Right cardiac atrium (tissue), 5 donors: Measurements from ENCODE around the gene PLSCR5. TPM values are rescaled to one million over a fixed set of nuclear protein-coding genes. Genes with fewer than 3 reads are reported as not detected.

Experiments used
- ATAC-seq, 2 donors: fragments of 200-7000 bp; cut with Tn5 transposase; one replicate each; pipeline versions ENCODE4 v1.8.0 to v1.9.1; 2020; ENCODE audit warnings: moderate library complexity in 2 of 2, mild to moderate bottlenecking in 1 of 2
- DNase-seq, 3 donors: peaks; one replicate each; pipeline ENCODE4 v3.0.0-alpha.2; 2020
- H3K27ac ChIP-seq: one replicate; pipeline ENCODE4 v1.5.1; 2013; ENCODE audit warnings: mild to moderate bottlenecking, low read length, control low read depth, moderate library complexity
- H3K27me3 ChIP-seq: one replicate; pipeline ENCODE4 v1.6.1; 2013; ENCODE audit not compliant: control insufficient read depth, insufficient read depth
- H3K4me1 ChIP-seq: one replicate; pipeline ENCODE4 v1.6.1; 2013; ENCODE audit warnings: low read length; ENCODE audit not compliant: control insufficient read depth, insufficient read depth
- H3K4me3 ChIP-seq: one replicate; pipeline ENCODE4 v1.5.1; 2013; ENCODE audit warnings: low read length, control low read depth
- H3K9me3 ChIP-seq: one replicate; pipeline ENCODE4 v1.6.1; 2013; ENCODE audit warnings: low read length; ENCODE audit not compliant: control insufficient read depth
- WGBS: extraction: QIAGEN DNeasy Blood & Tissue Kit; methylation state at CpG from one replicate; pipeline ENCODE4 v1.1.7; 2013; 5-methylcytosine and 5-hydroxymethylcytosine counted together
- intact Hi-C, 4 donors: fragments of 100-400 bp; cut with DNase I; formaldehyde crosslinking; loops; one replicate each; pipeline versions ENCODE4 v1.11.0 to v1.14.0; 2022 to 2023
- polyA plus RNA-seq: library from polyadenylated mRNA; stranded (reverse); fragments of 200-250 nt; gene quantifications from one replicate; pipeline ENCODE4 v1.2.3, GENCODE V29; 2013
- total RNA-seq, 4 donors: library from RNA; stranded (reverse); fragmentation: NEBNext Ultra II Directional; extraction: Animal tissue kit (Norgen Biotek cat#: 25700); gene quantifications; one replicate each; pipeline ENCODE4 v1.2.1, GENCODE V29; 2021
- donor health status: healthy with polysubstance abuse.
- donor health status: DM: no; HTN: yes; CAD: no.
- donor health status: DM: no; HTN: no; CAD: no.
- donor health status: DM: no; HTN: yes; CAD: no; lungs with severe emphysema.
- donor health status: DM: yes; HTN: yes; CAD: no.

The PLSCR5 gene
- total and polyA plus RNA-seq, 5 donors, result not detected

GRCh38 chr3:146626403-146627122 lies 21.4 kb upstream of the PLSCR5 start:
- Histone ChIP-seq H3K27ac (no peak overlapping the region), H3K9me3 (no peaks in the 10 kb centered on the region), H3K4me3 (no peak overlapping the region), H3K4me1 (no peaks in the 10 kb centered on the region), H3K27me3 (peaks cover 2% of the 10 kb centered on the region)
- 73% methylated on average over 8 of the region's 8 CpGs for WGBS
- DNase-seq (no peak), ATAC-seq (no peak)
- intact Hi-C loops, result no loop called here

GRCh38 chr3:146625186-146625775 lies 20.1 kb upstream of the PLSCR5 start:
- intact Hi-C loops, result no loop called here
- no peaks in the 10 kb centered on the region for H3K9me3 ChIP-seq
- DNase-seq (no peak), ATAC-seq (no peak)
- no peak overlapping the region for H3K4me3 ChIP-seq
- no peak overlapping the region for H3K27ac ChIP-seq
- 80% methylated on average over 3 of the region's 3 CpGs for WGBS
- H3K4me1 ChIP-seq, result no peaks in the 10 kb centered on the region
- H3K27me3 ChIP-seq, result peaks cover 2% of the 10 kb centered on the region

GRCh38 chr3:146621723-146622122 lies 16.6 kb upstream of the PLSCR5 start:
- ATAC-seq, result no peak
- H3K9me3 ChIP-seq, result no peaks in the 10 kb centered on the region
- intact Hi-C loops, result no loop called here

GRCh38 chr3:146612015-146612414 lies 6.9 kb upstream of the PLSCR5 start:
- DNase-seq, result no peak
- H3K27me3 ChIP-seq, result no peaks in the 10 kb centered on the region
- no peaks in the 10 kb centered on the region for H3K4me1 ChIP-seq
- no peak for ATAC-seq
- H3K4me3 ChIP-seq, result no peak overlapping the region
- H3K9me3 ChIP-seq, result no peaks in the 10 kb centered on the region
- WGBS, result 88% methylated on average over 2 of the region's 2 CpGs
- intact Hi-C loops, result no loop called here
- no peak overlapping the region for H3K27ac ChIP-seq

More at GRCh38 chr3:146621723-146622122, 16.6 kb upstream of the PLSCR5 start:
- no peak for DNase-seq
- Histone ChIP-seq H3K4me1 (no peaks in the 10 kb centered on the region), H3K4me3 (no peak overlapping the region), H3K27ac (no peak overlapping the region), H3K27me3 (no peaks in the 10 kb centered on the region)

- no peak for ATAC-seq
- Histone ChIP-seq H3K27me3 (no peaks in the 10 kb centered on the region), H3K4me3 (no peak overlapping the region), H3K9me3 (no peaks in the 10 kb centered on the region), H3K4me1 (no peaks in the 10 kb centered on the region), H3K27ac (no peak overlapping the region)
- 40% methylated on average over 3 of the region's 3 CpGs for WGBS
- intact Hi-C loops, result no loop called here
- no peak for DNase-seq
These were observed 6.0 kb upstream of the PLSCR5 start for GRCh38 chr3:146611096-146611495.

- Histone ChIP-seq H3K4me3 (no peak overlapping the region), H3K27ac (no peak overlapping the region), H3K27me3 (no peaks in the 10 kb centered on the region), H3K9me3 (no peaks in the 10 kb centered on the region), H3K4me1 (no peaks in the 10 kb centered on the region)
- ATAC-seq (no peak), DNase-seq (no peak)
- 73% methylated on average over 3 of the region's 3 CpGs for WGBS
- intact Hi-C loops, result no loop called here
These were observed 6.6 kb downstream of the PLSCR5 start for GRCh38 chr3:146598535-146598934.

- no peaks in the 10 kb centered on the region for H3K27me3 ChIP-seq
- no peaks in the 10 kb centered on the region for H3K9me3 ChIP-seq
- intact Hi-C loops, result no loop called here
- 77% methylated on average over 7 of the region's 7 CpGs for WGBS
- no peak overlapping the region for H3K27ac ChIP-seq
- peak in 1 of 3 donors; percentile 26 for DNase-seq
- no peaks in the 10 kb centered on the region for H3K4me1 ChIP-seq
- no peak for ATAC-seq
- no peak overlapping the region for H3K4me3 ChIP-seq
These were observed 10.2 kb downstream of the PLSCR5 start for GRCh38 chr3:146594843-146595482.

GRCh38 chr3:146593776-146594175 lies 11.4 kb downstream of the PLSCR5 start:
- 53% methylated on average over 3 of the region's 3 CpGs for WGBS
- H3K4me3 ChIP-seq, result no peak overlapping the region

GRCh38 chr3:146590521-146590920 lies 14.6 kb downstream of the PLSCR5 start:
- Histone ChIP-seq H3K4me1 (no peaks in the 10 kb centered on the region), H3K9me3 (no peaks in the 10 kb centered on the region), H3K27ac (no peak overlapping the region), H3K4me3 (no peak overlapping the region), H3K27me3 (no peaks in the 10 kb centered on the region)
- DNase-seq (no peak), ATAC-seq (no peak)
- intact Hi-C loops, result no loop called here
- WGBS, result 55% methylated on average over 2 of the region's 2 CpGs

More at GRCh38 chr3:146593776-146594175, 11.4 kb downstream of the PLSCR5 start:
- Histone ChIP-seq H3K9me3 (no peaks in the 10 kb centered on the region), H3K4me1 (no peaks in the 10 kb centered on the region), H3K27me3 (no peaks in the 10 kb centered on the region), H3K27ac (no peak overlapping the region)
- no peak for ATAC-seq
- DNase-seq, result no peak
- intact Hi-C loops, result no loop called here

GRCh38 chr3:146589899-146590508 lies 15.1 kb downstream of the PLSCR5 start:
- no peaks in the 10 kb centered on the region for H3K9me3 ChIP-seq
- peak in 1 of 3 donors; percentile 55 for DNase-seq
- peak in 1 of 2 donors; percentile 51 for ATAC-seq
- no peak overlapping the region for H3K27ac ChIP-seq
- intact Hi-C loops, result loop anchor here in 2 of 4 donors (10.0 kb wide), 2 partner anchors 375 to 525 kb away; no protein-coding TSS in a partner anchor
- H3K27me3 ChIP-seq, result no peaks in the 10 kb centered on the region
- H3K4me3 ChIP-seq, result no peak overlapping the region
- no peaks in the 10 kb centered on the region for H3K4me1 ChIP-seq
- WGBS, result 9% methylated on average over 1 of the region's 1 CpG

- H3K4me1 ChIP-seq, result no peaks in the 10 kb centered on the region
- no peaks in the 10 kb centered on the region for H3K27me3 ChIP-seq
- DNase-seq (no peak), ATAC-seq (no peak)
- intact Hi-C loops, result loop anchor here in 2 of 4 donors (10.0 kb wide), 2 partner anchors 370 to 520 kb away; no protein-coding TSS in a partner anchor
- no peak overlapping the region for H3K4me3 ChIP-seq
- no peak overlapping the region for H3K27ac ChIP-seq
- no peaks in the 10 kb centered on the region for H3K9me3 ChIP-seq
These were observed 20.0 kb downstream of the PLSCR5 start for GRCh38 chr3:146585156-146585555.
